ENCODE results near the gene LRRC61.

- no peak for TF ChIP-seq CTCF (IDR thresholded peaks at IDR 0.05)
- no peak for TF ChIP-seq POLR2A (IDR thresholded peaks at IDR 0.05)
These were observed 42.7 kb downstream of the LRRC61 start for GRCh38 chr7:150365673-150366398.
